ENCODE data around the gene DYNC1I1.

Gene DYNC1I1

GRCh38 chr7:96089511-96089910 is 317.2 kb downstream of the DYNC1I1 start:
- Histone ChIP-seq H3K9ac (ENCODE audit: low read length) (no peak overlapping the region), H3F3A (ENCODE audit: insufficient read depth) (no peaks in the 10 kb centered on the region), H3K9me2 (replicated peaks; ENCODE audit: insufficient read depth, low read length) (no peaks in the 10 kb centered on the region), H3K4me3 (ENCODE audit: insufficient read depth, low read length, poor library complexity, severe bottlenecking) (no peak overlapping the region), H3K27me3 (ENCODE audit: low read length) (no peaks in the 10 kb centered on the region), H3K79me2 (ENCODE audit: insufficient read depth, low read length) (no peaks in the 10 kb centered on the region), H3K9me3 (ENCODE audit: insufficient read depth, low read length) (no peaks in the 10 kb centered on the region), H3K36me3 (ENCODE audit: low read length) (no peaks in the 10 kb centered on the region), H3K4me2 (ENCODE audit: low read depth, low read length, poor library complexity, severe bottlenecking) (no peak overlapping the region), H3K27ac (ENCODE audit: low read depth, low read length) (no peak overlapping the region), H4K20me1 (ENCODE audit: low read depth, low read length) (no peaks in the 10 kb centered on the region), H2AFZ (ENCODE audit: low read depth, low read length, severe bottlenecking) (no peak overlapping the region)
- TF ChIP-seq, protein P1, sequence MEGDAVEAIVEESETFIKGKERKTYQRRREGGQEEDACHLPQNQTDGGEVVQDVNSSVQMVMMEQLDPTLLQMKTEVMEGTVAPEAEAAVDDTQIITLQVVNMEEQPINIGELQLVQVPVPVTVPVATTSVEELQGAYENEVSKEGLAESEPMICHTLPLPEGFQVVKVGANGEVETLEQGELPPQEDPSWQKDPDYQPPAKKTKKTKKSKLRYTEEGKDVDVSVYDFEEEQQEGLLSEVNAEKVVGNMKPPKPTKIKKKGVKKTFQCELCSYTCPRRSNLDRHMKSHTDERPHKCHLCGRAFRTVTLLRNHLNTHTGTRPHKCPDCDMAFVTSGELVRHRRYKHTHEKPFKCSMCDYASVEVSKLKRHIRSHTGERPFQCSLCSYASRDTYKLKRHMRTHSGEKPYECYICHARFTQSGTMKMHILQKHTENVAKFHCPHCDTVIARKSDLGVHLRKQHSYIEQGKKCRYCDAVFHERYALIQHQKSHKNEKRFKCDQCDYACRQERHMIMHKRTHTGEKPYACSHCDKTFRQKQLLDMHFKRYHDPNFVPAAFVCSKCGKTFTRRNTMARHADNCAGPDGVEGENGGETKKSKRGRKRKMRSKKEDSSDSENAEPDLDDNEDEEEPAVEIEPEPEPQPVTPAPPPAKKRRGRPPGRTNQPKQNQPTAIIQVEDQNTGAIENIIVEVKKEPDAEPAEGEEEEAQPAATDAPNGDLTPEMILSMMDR (IDR thresholded peaks at IDR 0.05; ENCODE audit: insufficient read depth, low read length, poor library complexity, severe bottlenecking), result no peak
- no peak for TF ChIP-seq EZH2phosphoT487 (conservative IDR thresholded peaks at IDR 0.05; ENCODE audit: low read length)

DNA sequence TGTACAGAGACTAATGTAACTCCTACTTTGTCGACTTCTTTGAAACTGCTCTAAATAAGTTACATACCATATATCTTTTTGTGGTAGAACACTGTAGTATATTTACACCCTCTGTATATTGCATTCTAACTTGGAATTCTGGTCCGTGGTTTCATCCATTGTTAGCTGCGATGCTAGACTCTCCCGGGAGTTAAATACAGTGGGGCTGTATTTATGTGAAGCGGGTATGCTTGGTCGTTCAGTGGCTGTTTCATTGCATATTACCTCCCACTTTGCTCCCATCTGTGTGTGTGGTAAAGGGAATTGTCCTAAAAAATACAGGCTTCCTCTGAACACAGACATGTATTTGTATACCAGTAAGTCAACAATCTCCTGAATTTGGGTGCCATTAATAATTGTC is 318.4 kb downstream of the DYNC1I1 start:
- Histone ChIP-seq H3K9me3 (ENCODE audit: insufficient read depth, low read length) (no peaks in the 10 kb centered on the region), H2AFZ (ENCODE audit: low read depth, low read length, severe bottlenecking) (no peak overlapping the region), H3K36me3 (ENCODE audit: low read length) (no peaks in the 10 kb centered on the region), H3K4me2 (ENCODE audit: low read depth, low read length, poor library complexity, severe bottlenecking) (no peak overlapping the region), H3K9ac (ENCODE audit: low read length) (no peak overlapping the region), H3K27me3 (ENCODE audit: low read length) (no peaks in the 10 kb centered on the region), H4K20me1 (ENCODE audit: low read depth, low read length) (no peaks in the 10 kb centered on the region), H3K79me2 (ENCODE audit: insufficient read depth, low read length) (no peaks in the 10 kb centered on the region), H3K9me2 (replicated peaks; ENCODE audit: insufficient read depth, low read length) (no peaks in the 10 kb centered on the region), H3K4me3 (ENCODE audit: insufficient read depth, low read length, poor library complexity, severe bottlenecking) (no peak overlapping the region), H3F3A (ENCODE audit: insufficient read depth) (no peaks in the 10 kb centered on the region), H3K27ac (ENCODE audit: low read depth, low read length) (no peak overlapping the region)
- TF ChIP-seq EZH2phosphoT487 (conservative IDR thresholded peaks at IDR 0.05; ENCODE audit: low read length), result no peak
- TF ChIP-seq, protein P1 (IDR thresholded peaks at IDR 0.05; ENCODE audit: insufficient read depth, low read length, poor library complexity, severe bottlenecking), result no peak

DNA sequence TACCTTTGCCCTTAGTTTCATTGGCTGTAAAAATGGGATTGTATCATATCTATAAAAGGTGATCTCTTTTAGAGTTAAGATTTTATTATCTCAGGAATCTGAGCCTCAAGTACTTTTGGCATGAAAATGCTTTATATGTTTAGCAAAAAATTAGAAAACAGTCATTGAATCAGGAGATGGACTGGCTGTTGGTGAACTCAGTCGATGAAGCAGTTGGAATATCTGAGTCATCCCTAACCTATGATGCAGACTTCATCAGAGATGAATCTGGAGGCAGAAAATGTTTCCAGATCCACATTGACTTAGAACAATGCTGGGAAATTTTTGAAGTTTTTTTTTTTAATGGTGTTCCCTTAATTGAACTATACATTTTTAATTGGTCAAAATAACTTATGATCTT is 321.1 kb downstream of the DYNC1I1 start:
- H3K4me3 ChIP-seq (ENCODE audit: insufficient read depth, low read length, poor library complexity, severe bottlenecking), result no peak overlapping the region
- H3K79me2 ChIP-seq (ENCODE audit: insufficient read depth, low read length), result no peaks in the 10 kb centered on the region
- no peak overlapping the region for H3K4me2 ChIP-seq (ENCODE audit: low read depth, low read length, poor library complexity, severe bottlenecking)
- H3K27ac ChIP-seq (ENCODE audit: low read depth, low read length), result no peak overlapping the region
- no peak overlapping the region for H2AFZ ChIP-seq (ENCODE audit: low read depth, low read length, severe bottlenecking)
- H3K9me2 ChIP-seq (replicated peaks; ENCODE audit: insufficient read depth, low read length), result no peaks in the 10 kb centered on the region
- no peaks in the 10 kb centered on the region for H3K9me3 ChIP-seq (ENCODE audit: insufficient read depth, low read length)
- H3K27me3 ChIP-seq (ENCODE audit: low read length), result no peaks in the 10 kb centered on the region
- H3K36me3 ChIP-seq (ENCODE audit: low read length), result no peaks in the 10 kb centered on the region
- H3K9ac ChIP-seq (ENCODE audit: low read length), result no peak overlapping the region
- no peak for TF ChIP-seq EZH2phosphoT487 (conservative IDR thresholded peaks at IDR 0.05; ENCODE audit: low read length)
- TF ChIP-seq, protein P1 (IDR thresholded peaks at IDR 0.05; ENCODE audit: insufficient read depth, low read length, poor library complexity, severe bottlenecking), result no peak
- no peaks in the 10 kb centered on the region for H4K20me1 ChIP-seq (ENCODE audit: low read depth, low read length)
- no peaks in the 10 kb centered on the region for H3F3A ChIP-seq (ENCODE audit: insufficient read depth)
